HFFc6 (cell line): ENCODE data around the gene RBM19. TPM values are rescaled to one million over a fixed set of nuclear protein-coding genes. Genes with fewer than 3 reads are reported as not detected.

Experiments
- DNase-seq: peaks from one replicate; pipeline ENCODE4 v3.0.0-alpha.2; 2018
- H3K27ac Mint-ChIP-seq: 2 replicates; pipeline ENCODE4 v1.8.0; 2020; ENCODE audit warnings: mild to moderate bottlenecking, mixed read lengths
- H3K27me3 Mint-ChIP-seq: 2 replicates; pipeline ENCODE4 v1.8.0; 2021; ENCODE audit warnings: mild to moderate bottlenecking, moderate library complexity, mixed read lengths; ENCODE audit not compliant: insufficient read depth
- H3K36me3 Mint-ChIP-seq: 2 replicates; pipeline ENCODE4 v1.8.0; 2021; ENCODE audit warnings: low read depth, mixed read lengths
- H3K4me1 Mint-ChIP-seq: 2 replicates; pipeline ENCODE4 v1.8.0; 2020; ENCODE audit warnings: low read depth, mixed read lengths
- H3K4me3 Mint-ChIP-seq: 2 replicates; pipeline ENCODE4 v1.8.0; 2020; ENCODE audit warnings: mild to moderate bottlenecking, moderate library complexity, mixed read lengths
- H3K9me3 Mint-ChIP-seq: 2 replicates; pipeline ENCODE4 v1.8.0; 2020; ENCODE audit warnings: mild to moderate bottlenecking, mixed read lengths
- total RNA-seq, 6 experiments: library from RNA; stranded (reverse); fragmentation: NEBNext Ultra II Directional; extraction: Animal tissue kit (Norgen Biotek cat#: 25700); gene quantifications; 2 replicates in 1 of 6; 3 replicates in 5 of 6; pipeline ENCODE4 v1.2.3, GENCODE V29; 2021
- TF ChIP-seq, protein P1 (sequence below): fragments of 200-600 bp; sonication (generic); IDR thresholded peaks from 2 replicates; pipeline ENCODE4 v1.5.0; 2021; ENCODE audit warnings: antibody characterized with exemption, mild to moderate bottlenecking

Gene RBM19
- total RNA-seq, 6 experiments from 2014 or later: 27.8 to 34.8 (median 29.8) TPM

DNA sequence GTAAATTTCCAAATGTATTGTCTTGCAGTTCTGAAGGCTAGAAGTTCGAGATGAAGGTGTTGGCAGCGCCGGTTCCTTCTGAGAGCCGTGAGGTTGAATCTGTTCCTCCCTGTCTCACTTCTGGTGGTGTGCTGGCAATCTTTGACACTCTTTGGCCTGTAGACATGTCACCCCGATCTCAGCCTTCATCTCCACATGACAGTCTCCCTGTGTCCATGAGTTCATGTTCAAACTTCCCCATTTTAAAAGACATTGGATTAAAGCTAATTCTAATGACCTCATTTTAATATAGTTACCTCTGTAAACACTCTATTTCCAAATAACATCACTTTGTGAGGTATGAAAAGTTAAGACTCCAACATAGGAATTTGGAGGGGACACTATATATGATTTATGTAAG is 4.1 kb upstream of the RBM19 start:
- TF ChIP-seq, protein P1, sequence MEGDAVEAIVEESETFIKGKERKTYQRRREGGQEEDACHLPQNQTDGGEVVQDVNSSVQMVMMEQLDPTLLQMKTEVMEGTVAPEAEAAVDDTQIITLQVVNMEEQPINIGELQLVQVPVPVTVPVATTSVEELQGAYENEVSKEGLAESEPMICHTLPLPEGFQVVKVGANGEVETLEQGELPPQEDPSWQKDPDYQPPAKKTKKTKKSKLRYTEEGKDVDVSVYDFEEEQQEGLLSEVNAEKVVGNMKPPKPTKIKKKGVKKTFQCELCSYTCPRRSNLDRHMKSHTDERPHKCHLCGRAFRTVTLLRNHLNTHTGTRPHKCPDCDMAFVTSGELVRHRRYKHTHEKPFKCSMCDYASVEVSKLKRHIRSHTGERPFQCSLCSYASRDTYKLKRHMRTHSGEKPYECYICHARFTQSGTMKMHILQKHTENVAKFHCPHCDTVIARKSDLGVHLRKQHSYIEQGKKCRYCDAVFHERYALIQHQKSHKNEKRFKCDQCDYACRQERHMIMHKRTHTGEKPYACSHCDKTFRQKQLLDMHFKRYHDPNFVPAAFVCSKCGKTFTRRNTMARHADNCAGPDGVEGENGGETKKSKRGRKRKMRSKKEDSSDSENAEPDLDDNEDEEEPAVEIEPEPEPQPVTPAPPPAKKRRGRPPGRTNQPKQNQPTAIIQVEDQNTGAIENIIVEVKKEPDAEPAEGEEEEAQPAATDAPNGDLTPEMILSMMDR: no peak
- peaks cover 18% of the 10 kb centered on the region for H3K4me1 Mint-ChIP-seq
- H3K9me3 Mint-ChIP-seq: no peaks in the 10 kb centered on the region
- DNase-seq: no peak
- peaks cover 32% of the 10 kb centered on the region for H3K27me3 Mint-ChIP-seq
- peaks cover 4% of the 10 kb centered on the region for H3K36me3 Mint-ChIP-seq
- H3K27ac Mint-ChIP-seq: no peak overlapping the region
- H3K4me3 Mint-ChIP-seq: no peak overlapping the region

GRCh38 chr12:113967368-113967767 is 1.2 kb upstream of the RBM19 start:
- H3K36me3 Mint-ChIP-seq: peaks cover 6% of the 10 kb centered on the region
- TF ChIP-seq, protein P1: no peak
- no peaks in the 10 kb centered on the region for H3K9me3 Mint-ChIP-seq
- H3K27me3 Mint-ChIP-seq: peaks cover 14% of the 10 kb centered on the region
- peak overlapping the region; percentile 33; the same call in 1 of the 2 replicates for H3K27ac Mint-ChIP-seq
- DNase-seq: no peak
- H3K4me3 Mint-ChIP-seq: peak overlapping the region; percentile 100; the same call in 1 of the 2 replicates
- H3K4me1 Mint-ChIP-seq: peaks cover 40% of the 10 kb centered on the region

- H3K4me3 Mint-ChIP-seq: no peak overlapping the region
- peaks cover 14% of the 10 kb centered on the region for H3K36me3 Mint-ChIP-seq
- TF ChIP-seq, protein P1: no peak
- no peaks in the 10 kb centered on the region for H3K27me3 Mint-ChIP-seq
- H3K4me1 Mint-ChIP-seq: peaks cover 44% of the 10 kb centered on the region
- H3K9me3 Mint-ChIP-seq: no peaks in the 10 kb centered on the region
- H3K27ac Mint-ChIP-seq: no peak overlapping the region
- no peak for DNase-seq
These were observed 3.4 kb downstream of the RBM19 start for GRCh38 chr12:113962733-113963132.

DNA sequence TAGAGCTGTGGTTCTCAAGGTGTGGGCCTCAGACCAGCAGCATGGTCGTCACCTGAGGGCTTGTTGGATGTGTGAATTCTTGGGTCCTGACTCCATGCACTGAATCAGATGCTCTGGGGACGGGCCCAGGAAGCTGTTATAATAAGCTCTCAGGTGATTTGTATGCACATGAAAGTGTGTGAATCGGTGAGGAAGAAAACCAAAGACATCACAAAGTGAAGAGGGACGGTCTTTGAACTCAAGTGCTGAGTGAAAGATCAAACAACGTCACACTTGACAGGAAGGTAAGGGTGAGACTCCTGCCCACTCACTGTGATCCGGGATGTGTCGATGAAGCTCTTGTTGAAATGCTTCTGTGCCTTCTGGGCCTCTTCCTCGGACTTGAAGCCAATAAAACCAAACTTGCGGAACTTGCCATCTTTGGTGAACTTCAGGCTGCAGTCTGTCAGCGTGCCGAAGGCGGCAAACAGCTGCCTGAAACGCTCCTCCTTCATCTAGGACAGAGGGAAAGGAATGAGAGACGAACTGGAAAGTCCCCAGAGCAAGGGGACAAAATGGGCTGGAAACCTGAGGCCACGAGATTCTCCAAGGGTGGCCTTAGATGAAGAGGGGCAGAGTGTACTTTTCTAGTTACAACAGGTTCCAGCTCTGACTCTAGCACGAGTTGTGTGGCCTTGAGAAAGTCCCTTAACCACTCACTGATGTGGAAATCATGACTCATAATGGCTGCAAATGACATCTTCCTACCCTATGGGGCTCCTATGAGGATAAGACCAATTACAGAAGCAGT is 4.0 kb downstream of the RBM19 start:
- peaks cover 39% of the 10 kb centered on the region for H3K4me1 Mint-ChIP-seq
- peak; percentile 57 for DNase-seq
- peaks cover 14% of the 10 kb centered on the region for H3K36me3 Mint-ChIP-seq
- no peak overlapping the region for H3K4me3 Mint-ChIP-seq
- H3K27me3 Mint-ChIP-seq: no peaks in the 10 kb centered on the region
- TF ChIP-seq, protein P1: no peak
- no peaks in the 10 kb centered on the region for H3K9me3 Mint-ChIP-seq
- peak overlapping the region; percentile 70 for H3K27ac Mint-ChIP-seq

DNA sequence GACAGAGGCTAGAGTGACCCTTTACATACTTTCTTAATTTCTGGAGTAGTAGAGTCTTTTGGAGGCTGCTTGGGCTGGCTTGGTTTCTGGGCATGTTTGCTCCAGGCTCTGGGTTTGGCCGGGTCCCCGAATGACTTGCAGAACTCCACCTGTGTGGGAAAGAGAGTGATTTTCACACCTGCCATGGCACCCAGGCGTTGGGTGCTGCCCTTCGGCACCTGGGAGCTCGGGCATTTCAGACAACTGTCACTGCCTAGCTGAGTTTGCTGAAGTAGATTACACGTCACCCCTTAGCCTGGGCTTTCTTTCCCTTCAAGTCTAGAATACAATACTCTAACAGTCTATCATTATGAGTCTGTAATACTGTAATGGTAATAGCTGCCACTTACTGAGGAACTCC is 6.1 kb downstream of the RBM19 start:
- TF ChIP-seq, protein P1: no peak
- Mint-ChIP-seq H3K4me3 (no peak overlapping the region), H3K27ac (no peak overlapping the region), H3K27me3 (no peaks in the 10 kb centered on the region), H3K9me3 (no peaks in the 10 kb centered on the region), H3K36me3 (peaks cover 15% of the 10 kb centered on the region), H3K4me1 (peaks cover 25% of the 10 kb centered on the region)
- DNase-seq: no peak
